ENCODE data around the gene TCEA2.

Gene TCEA2

DNA sequence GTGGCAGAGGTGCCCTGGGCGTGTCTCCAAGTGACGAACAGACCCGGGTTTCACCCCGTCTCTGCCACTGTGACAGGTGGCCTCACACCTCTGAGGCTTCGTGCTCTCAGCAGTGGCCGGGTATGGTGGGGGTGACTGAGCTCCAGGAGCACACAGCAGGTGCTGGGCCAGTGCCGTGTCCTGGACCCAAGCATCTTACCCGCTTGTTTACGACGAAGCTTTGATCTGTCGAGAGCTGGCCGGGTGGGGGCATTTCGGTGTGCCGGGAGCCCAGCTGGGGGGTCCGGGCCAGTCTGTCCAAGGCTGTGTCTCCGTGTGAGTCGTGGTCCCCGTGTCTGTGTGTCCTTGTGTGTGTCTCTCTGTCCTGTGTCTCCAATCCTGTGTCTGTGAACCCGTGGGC is 28.3 kb downstream of the TCEA2 start:
- Histone ChIP-seq H2AFZ (ENCODE audit: low read depth) (no peak overlapping the region), H3K4me1 (ENCODE audit: low read depth, poor library complexity, severe bottlenecking) (no peaks in the 10 kb centered on the region), H3K9ac (no peak overlapping the region), H3K36me3 (ENCODE audit: insufficient read depth) (no peaks in the 10 kb centered on the region), H4K20me1 (ENCODE audit: insufficient read depth) (no peaks in the 10 kb centered on the region), H3K27ac (no peak overlapping the region), H3K4me3 (IDR thresholded peaks at IDR 0.05; ENCODE audit: insufficient read depth, low read depth, low read length) (no peak overlapping the region), H3K27me3 (ENCODE audit: insufficient read depth, low read depth) (peaks cover 55% of the 10 kb centered on the region), H3K79me2 (ENCODE audit: insufficient read depth, low read depth) (no peaks in the 10 kb centered on the region), H3K4me2 (no peak overlapping the region)
- TF ChIP-seq, protein P1, sequence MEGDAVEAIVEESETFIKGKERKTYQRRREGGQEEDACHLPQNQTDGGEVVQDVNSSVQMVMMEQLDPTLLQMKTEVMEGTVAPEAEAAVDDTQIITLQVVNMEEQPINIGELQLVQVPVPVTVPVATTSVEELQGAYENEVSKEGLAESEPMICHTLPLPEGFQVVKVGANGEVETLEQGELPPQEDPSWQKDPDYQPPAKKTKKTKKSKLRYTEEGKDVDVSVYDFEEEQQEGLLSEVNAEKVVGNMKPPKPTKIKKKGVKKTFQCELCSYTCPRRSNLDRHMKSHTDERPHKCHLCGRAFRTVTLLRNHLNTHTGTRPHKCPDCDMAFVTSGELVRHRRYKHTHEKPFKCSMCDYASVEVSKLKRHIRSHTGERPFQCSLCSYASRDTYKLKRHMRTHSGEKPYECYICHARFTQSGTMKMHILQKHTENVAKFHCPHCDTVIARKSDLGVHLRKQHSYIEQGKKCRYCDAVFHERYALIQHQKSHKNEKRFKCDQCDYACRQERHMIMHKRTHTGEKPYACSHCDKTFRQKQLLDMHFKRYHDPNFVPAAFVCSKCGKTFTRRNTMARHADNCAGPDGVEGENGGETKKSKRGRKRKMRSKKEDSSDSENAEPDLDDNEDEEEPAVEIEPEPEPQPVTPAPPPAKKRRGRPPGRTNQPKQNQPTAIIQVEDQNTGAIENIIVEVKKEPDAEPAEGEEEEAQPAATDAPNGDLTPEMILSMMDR (conservative IDR thresholded peaks at IDR 0.05; ENCODE audit: low read depth, low read length): no peak

DNA sequence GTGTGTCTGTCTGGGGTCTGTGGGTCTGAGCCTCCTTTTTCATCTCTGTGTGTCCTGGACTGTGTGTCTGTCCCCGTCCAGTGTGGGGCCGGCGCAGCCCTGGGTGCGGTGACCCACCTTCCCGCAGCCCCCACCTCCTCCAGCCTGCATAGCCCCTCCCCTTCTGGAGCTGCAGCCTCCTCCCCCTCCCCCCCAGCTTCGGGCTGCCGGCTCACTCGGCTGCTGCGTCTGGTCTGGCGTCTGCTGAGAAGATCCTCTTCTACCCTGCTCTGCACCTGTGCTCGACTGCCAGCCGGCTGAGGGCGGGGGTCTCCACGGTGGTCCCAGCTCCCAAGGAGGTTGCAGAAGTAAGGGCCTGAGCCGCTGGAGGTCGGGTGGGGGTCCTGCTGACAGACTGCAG is 28.8 kb downstream of the TCEA2 start:
- Histone ChIP-seq H4K20me1 (ENCODE audit: insufficient read depth) (no peaks in the 10 kb centered on the region), H3K79me2 (ENCODE audit: insufficient read depth, low read depth) (no peaks in the 10 kb centered on the region), H3K4me1 (ENCODE audit: low read depth, poor library complexity, severe bottlenecking) (no peaks in the 10 kb centered on the region), H3K27me3 (ENCODE audit: insufficient read depth, low read depth) (peaks cover 53% of the 10 kb centered on the region), H3K9ac (no peak overlapping the region), H3K4me3 (IDR thresholded peaks at IDR 0.05; ENCODE audit: insufficient read depth, low read depth, low read length) (no peak overlapping the region), H3K27ac (no peak overlapping the region), H2AFZ (ENCODE audit: low read depth) (no peak overlapping the region), H3K36me3 (ENCODE audit: insufficient read depth) (no peaks in the 10 kb centered on the region), H3K4me2 (no peak overlapping the region)
- TF ChIP-seq, protein P1 (conservative IDR thresholded peaks at IDR 0.05; ENCODE audit: low read depth, low read length): no peak

DNA sequence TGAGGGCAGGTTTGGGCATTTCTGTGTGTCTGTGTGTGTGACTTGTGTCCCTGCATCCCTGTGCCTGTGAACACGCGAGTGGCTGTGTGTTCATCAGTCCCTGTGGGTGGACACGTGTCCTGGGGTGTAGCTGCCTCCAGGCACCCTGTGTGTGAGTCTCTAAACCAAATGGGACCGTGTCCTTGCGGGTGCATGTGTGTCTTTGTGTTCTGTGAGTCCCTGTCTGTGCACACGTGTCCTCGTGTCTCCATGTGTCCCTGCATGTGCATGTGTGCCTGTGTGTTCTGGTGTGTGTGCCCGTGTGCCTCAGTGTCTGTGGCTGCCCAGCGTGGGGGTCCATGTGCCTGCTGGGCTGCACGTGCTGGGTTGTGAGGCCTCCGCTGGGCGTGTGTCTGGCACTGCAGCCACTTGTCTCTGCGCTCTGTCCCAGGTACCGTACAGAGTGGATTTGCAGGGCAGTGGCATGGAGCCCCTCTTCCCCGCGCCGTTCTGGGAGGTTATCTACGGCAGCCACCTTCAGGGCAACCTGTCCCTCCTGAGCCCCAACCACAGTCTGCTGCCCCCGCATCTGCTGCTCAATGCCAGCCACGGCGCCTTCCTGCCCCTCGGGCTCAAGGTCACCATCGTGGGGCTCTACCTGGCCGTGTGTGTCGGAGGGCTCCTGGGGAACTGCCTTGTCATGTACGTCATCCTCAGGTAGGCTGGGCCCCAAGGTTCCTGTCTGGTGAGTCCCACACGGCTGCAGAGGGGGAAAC is 29.4 kb downstream of the TCEA2 start:
- no peak overlapping the region for H3K27ac ChIP-seq
- TF ChIP-seq, protein P1 (conservative IDR thresholded peaks at IDR 0.05; ENCODE audit: low read depth, low read length): no peak
- no peak overlapping the region for H3K4me2 ChIP-seq

DNA sequence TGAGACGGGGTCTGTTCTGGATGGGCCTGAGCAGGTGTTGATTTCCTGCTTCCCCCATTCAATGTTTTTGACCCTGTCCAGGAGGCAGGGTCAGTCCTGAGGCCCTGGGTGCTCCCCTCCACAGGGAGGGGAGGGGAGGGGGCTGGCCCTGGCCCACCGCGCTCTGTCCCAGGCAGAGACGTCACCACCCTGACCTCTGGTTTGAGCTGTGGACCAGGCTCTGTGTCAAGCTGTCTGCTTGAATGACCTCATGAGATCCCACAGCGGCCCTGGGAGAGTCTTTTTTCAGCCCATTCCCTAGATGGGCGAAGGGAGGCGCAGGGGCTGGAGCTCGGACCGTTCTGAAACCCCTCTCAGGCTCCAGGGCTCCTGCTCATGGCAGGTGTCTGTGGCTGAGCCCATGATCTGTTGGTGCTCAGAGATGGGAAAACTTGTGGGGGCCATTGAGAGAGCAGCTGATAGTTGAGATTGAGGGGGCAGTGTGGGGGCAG is 30.1 kb downstream of the TCEA2 start:
- peaks cover 56% of the 10 kb centered on the region for H3K27me3 ChIP-seq (ENCODE audit: insufficient read depth, low read depth)
- no peak overlapping the region for H3K9ac ChIP-seq
- H3K79me2 ChIP-seq (ENCODE audit: insufficient read depth, low read depth): no peaks in the 10 kb centered on the region
- H3K4me2 ChIP-seq: no peak overlapping the region
- H3K4me3 ChIP-seq (IDR thresholded peaks at IDR 0.05; ENCODE audit: insufficient read depth, low read depth, low read length): no peak overlapping the region
- H3K27ac ChIP-seq: no peak overlapping the region
- H2AFZ ChIP-seq (ENCODE audit: low read depth): no peak overlapping the region
- no peaks in the 10 kb centered on the region for H4K20me1 ChIP-seq (ENCODE audit: insufficient read depth)
- no peaks in the 10 kb centered on the region for H3K36me3 ChIP-seq (ENCODE audit: insufficient read depth)
- no peaks in the 10 kb centered on the region for H3K4me1 ChIP-seq (ENCODE audit: low read depth, poor library complexity, severe bottlenecking)
- TF ChIP-seq, protein P1 (conservative IDR thresholded peaks at IDR 0.05; ENCODE audit: low read depth, low read length): no peak

More for the DNA sequence above, 29.4 kb downstream of the TCEA2 start:
- Histone ChIP-seq H3K4me1 (ENCODE audit: low read depth, poor library complexity, severe bottlenecking) (no peaks in the 10 kb centered on the region), H4K20me1 (ENCODE audit: insufficient read depth) (no peaks in the 10 kb centered on the region), H3K4me3 (IDR thresholded peaks at IDR 0.05; ENCODE audit: insufficient read depth, low read depth, low read length) (no peak overlapping the region), H3K9ac (no peak overlapping the region), H3K79me2 (ENCODE audit: insufficient read depth, low read depth) (no peaks in the 10 kb centered on the region), H3K27me3 (ENCODE audit: insufficient read depth, low read depth) (peaks cover 56% of the 10 kb centered on the region), H2AFZ (ENCODE audit: low read depth) (no peak overlapping the region), H3K36me3 (ENCODE audit: insufficient read depth) (no peaks in the 10 kb centered on the region)
